HT-29 (cell line): ENCODE data around the gene SDK1. TPM values are rescaled to one million over a fixed set of nuclear protein-coding genes. Genes with fewer than 3 reads are reported as not detected.
A peak's percentile ranks its signal among the peaks of the same experiment; 100 is the strongest.

Experiments used
- DNase-seq: peaks from one replicate; pipeline ENCODE4 v3.0.0-alpha.2; 2015; ENCODE audit warnings: low spot score
- total RNA-seq: library from RNA; depleted of rRNA; stranded (reverse); fragments of >200 nt; shearing (Covaris generic); gene quantifications from 2 replicates; pipeline ENCODE4 v1.2.3, GENCODE V29; 2014

Gene SDK1
- total RNA-seq, 1 experiment from 2014 or later = not detected

DNA sequence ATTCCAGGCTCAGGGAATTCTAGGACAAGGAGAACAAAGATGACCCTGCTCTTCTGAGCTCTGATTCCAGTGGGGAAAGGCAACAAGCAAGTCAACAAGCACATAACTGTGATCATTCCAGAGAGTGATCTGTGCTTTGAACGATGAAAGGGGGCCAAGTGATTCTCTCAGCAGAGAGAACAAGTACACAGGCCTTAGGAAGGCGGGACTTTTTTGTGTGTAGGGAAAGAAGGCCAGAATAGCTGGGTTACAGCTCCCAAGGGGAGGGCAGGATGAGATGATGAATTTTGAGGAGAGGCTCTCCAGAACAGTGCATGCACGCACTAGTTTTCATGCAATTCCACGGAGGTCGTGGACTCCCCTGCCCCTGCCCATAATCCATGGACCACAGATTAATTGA lies 565.2 kb downstream of the SDK1 start:
- DNase-seq = no peak

DNA sequence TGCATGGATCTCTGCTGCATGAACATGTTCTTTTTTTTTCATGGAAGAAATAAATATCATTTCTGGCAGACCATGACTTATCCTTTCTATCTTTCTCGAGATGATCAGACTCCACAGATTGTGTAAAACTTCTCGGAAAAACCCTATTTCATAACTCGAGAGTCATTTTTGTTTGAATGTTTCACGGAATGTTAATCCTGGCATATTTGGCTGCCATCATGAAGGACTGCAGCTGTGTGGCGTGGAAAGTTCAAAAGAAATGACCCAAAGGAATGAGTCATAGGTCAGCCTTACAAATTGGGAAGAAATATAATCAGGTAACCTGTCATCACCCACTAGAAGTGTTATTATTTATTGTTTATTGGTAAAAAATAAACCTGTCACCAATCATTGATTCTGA lies 566.8 kb downstream of the SDK1 start:
- DNase-seq = no peak

DNA sequence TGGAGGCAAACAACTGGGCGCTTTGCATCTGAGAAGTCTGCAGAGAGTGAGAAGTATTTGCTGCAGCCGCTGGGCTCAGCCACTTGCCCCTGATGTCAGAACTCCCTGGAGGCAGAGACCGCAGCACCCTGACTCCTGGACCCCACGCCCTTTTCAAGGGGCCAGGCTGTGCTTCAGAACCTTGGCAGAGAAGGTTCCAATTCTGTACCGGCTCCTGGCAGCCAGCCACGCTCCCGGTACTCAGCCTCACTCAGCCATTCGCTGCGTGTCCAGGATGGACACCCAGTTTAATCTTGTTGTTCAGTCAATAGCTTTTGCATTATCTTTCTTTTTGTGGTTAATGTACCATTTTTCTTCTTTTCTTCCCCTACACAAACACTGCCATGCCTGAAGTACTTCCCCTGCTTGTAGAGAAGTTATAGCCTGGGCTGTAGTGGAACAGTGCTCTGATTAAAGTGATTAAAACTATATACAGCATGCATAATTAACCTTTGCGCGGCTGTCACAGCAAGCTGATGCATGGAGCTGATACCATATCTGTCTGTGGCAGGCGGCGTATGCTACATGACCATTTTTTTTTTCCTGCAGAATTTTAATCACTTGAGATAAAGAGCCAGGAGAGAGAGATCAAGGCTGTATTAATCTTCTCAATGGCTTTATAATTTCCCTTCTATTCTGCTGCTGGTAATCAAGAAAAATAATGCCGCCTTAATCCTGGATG lies 578.5 kb downstream of the SDK1 start:
- DNase-seq = no peak

DNA sequence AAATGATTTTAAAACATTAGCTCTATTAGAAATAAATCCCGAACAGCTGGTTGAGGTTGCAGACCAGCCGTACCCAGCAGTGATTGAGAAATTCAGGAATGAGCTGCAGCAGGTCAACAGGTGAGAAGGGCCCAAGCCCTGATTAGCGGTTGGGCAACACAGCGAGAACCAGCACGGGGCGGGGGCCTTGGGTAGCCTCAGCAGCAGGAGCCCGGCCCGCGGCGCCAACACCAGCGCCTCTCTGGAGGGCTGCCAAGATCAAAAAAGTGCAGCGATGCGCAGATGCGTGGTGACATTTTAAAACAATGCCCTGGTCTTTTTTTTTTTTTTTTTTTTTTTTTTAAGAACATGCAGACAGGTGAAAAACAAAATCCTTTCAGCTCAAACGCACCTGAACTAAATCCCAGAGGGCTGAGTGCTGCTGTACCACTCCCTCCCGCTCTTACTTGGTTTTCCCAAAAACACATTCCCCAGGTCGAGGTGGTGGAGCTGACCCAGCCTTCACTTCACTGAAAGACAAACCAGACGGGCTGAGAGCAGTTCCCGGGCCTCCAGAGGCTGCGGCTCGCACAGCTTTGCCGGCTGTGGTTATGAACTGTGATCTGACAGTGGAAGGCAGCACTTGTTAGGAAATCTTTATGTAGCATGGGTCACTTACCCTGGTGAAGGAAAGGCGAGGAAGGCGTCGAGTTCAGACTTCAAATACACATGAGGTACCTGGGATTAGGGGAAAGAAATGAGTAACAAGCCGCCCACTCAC lies 579.4 kb downstream of the SDK1 start:
- DNase-seq = no peak

DNA sequence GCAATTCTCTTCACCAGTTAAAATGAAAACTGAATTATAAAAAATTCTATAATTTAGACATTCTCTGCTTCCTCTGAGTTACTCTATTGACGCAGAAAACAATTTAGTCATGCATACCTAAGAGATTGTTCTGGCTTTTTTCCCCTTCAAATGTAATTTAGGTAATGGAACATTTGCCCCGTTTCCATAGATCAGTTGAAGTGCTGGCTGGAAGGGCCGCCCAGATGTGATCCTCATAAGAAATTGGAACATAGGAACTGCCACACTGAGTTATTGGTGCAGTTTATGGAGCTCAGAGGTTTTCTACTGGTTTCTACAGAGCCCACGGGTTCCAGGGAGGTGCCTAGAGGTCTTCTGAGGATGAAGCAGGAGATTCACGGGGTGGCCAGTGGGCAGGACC lies 581.7 kb downstream of the SDK1 start:
- no peak for DNase-seq

DNA sequence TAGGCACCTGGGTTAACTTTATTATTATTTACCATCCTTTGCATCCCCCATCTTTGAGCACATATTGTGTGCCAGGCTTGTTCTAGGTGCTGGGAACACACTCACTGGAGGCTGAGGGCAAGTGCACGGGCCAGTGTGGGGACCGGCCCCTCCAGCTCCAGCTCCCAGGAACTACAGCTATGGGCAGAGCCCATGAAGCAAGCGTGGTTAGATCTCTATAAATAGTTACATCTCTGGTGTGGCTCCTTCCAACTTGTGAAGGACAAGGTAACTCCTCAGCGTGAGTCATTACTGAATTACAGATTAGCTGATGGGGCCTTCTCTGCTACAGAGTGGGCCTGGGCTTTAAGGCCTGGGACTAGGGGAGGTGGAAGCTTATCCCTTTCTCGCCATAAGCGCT lies 583.5 kb downstream of the SDK1 start:
- no peak for DNase-seq

DNA sequence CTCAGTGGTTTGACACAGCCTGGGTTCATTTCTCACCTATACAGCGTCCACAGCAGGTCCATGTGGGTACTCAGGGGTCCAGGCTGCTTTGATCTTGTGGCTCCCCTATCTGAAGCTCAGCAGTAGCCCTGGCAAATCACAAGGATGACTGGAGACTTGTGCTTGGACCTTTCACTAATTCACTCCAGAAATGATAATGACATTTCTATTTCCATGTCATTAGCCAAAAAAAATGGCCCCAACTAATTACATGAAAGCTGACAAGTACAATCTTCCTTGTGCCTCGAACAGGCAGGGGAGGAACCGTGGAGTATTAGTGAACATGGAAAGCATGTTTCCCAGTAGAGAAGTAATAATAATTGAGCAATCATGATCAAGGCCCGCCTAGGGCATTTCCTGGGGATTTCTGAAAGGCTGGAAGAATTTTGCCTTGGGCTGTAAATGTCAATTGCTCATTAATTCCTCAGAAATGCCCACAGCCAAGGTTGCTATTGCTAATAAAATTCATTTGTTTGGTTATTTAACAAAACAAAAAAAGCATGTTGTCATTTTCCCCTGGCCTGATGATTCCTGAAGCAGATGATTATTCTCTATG lies 586.1 kb downstream of the SDK1 start:
- no peak for DNase-seq

DNA sequence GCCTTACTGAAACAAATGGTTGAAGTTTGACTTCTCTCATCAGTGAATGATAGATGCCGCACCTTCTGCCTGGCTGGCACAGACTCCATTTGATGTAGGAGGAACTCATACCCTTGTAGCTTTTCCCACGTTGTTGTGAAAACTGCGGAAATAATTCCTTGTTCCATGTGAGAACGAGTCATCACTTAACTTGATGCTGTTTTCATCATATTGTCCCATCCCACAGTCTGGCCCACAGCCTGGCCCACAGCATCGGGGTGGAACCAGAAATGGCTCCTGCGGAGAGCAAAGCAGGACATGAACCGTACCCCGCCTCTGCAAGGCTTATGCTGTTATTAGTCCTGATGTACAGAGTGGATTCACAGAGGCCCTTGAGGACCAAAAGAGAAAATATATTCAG lies 587.0 kb downstream of the SDK1 start:
- no peak for DNase-seq

DNA sequence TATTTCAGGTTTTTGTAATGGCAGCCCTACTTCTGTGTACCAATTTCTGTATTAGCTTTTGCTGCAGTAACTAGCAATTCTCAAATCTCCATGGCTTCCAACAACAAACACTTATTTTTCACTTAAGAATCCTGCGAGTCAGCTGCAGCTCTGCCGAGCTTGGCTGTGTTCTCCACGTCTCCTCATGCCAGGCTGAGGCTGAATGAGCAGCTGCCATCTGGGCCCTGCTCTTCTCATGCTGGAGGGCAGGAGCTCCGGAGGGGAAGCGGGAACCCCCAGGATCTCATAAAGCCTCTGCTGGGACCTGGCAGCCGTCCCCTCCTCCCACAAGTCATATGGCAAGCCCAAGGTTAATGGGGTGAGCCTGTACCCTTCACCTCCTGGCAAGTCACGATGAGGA lies 591.1 kb downstream of the SDK1 start:
- DNase-seq = no peak

DNA sequence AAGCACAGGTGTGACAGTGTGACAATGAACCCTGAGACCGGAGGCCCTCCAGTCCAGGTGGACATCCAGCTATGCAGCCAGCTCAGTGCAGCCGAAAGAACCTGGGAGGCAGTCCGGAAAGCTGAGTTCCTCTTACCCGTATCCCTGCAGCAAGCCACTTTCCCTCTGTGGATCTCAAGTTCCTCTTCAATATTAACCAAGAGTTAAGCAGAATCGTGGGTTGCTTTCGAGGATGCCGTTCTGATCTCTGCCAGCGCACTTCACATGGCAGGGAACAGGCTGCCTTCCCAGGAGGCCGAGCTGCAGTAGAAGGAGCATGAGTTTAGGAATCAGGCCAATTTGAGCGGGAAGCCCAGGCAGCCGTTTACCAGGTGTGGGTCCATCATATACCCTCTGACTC lies 591.6 kb downstream of the SDK1 start:
- no peak for DNase-seq

DNA sequence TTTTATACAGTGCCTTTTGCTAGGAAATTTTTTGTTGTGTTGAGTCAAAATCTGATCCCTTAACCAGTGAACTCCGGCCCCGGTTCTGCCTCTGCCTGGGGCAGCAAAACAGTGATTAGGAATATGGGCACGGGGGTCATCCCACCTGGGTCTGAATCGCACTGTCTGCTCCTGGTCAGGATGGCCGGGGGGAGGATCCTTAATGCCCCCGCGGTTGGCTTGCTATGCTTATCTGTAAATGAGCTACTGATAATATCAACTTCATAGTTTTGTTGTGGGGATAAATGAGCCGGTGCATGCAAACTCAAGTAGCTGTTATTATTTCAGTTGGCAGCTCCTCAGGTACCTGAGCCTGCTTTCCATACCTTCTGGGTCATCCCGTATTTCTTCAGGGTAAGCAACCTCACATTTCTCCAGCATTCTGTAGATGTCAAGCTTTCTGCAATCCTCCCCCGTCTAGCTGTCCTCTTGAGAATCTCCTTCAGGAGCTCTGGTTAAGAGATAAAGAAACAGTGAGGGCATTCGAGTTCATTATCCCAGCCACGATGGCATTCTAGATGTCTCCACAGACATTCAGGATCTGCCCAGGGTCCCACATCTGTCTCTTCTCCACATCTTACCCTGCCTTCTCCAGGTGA lies 592.2 kb downstream of the SDK1 start:
- no peak for DNase-seq

DNA sequence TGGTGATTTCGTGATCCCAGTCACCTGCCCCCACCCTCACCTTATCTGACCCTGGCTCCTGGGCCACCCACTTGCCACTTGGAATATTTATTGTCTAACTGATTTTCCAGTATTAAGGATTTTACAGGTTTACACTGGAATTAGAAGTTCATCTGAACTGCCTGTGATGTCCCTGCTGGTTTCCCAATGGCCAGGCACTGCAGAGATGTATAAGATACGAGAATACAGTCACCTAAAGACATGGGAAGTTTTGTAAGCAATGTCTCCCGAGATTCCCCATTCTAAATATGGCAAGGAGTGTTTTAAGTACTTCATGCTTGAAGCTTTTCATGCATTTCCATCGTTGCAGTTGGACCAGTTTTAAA lies 592.7 kb downstream of the SDK1 start:
- DNase-seq = no peak

DNA sequence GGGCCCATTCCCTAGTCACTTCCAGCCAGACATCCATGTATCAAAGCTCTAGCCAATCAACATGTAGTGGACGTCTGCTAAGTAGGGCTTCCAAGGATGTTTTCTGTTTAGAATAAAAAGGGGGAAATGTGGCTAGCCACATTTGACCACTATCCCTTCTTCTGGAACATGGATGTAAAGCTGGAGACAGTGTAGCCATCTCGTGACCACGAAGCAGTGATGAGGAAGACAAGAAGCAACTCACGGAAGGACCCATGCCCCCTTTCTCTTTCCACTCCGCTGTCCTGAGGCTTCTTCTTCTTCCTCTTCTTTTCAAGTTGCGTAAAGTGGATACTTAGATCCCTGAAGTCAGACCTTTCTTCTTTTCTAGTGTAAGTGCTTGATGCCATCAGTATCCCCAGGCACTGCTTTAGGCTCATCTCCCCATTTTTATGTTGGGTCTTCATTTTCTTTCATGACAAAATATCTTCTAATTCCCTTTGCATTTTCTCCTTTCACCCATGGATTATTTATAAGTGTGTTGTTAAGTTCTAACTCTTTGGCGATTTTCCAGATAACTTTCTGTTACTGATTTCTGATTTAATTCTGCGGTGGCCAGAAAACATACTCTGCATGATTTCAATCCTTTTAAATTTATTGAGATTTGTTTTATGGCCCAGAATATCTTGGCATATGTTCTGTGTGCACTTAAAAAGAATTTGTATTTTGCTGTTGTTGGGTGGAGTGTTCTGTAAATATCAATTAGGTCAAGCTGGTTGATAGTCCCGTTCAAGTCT lies 594.5 kb downstream of the SDK1 start:
- no peak for DNase-seq

DNA sequence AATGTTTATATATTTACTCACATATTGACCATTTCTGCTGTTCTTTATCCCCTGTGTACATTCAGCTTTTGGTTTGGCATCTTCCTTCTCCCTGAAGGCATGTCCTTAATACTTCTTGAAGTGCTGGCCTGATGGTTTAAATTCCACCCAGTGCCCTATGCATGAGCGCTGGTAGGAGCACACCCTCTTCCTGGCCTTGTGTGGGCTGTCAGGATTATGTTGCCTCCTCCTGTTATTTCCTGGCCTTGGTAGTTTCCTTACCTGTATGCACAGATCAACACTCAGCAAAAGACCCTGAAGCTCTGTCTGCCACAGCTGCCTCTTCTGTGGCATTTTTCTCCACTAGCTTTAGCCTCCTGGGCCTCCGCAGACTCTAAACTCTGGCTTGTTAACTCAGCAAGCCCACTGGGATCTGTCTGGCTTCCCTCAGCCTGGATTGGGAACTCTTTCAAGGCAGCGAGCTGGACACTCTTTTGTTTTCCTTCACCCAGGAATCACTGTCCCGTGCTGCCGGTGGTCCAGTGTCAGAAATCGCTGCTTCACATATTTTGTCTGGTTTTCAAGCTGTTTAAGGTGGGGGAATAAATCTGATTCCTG lies 595.2 kb downstream of the SDK1 start:
- DNase-seq = no peak

DNA sequence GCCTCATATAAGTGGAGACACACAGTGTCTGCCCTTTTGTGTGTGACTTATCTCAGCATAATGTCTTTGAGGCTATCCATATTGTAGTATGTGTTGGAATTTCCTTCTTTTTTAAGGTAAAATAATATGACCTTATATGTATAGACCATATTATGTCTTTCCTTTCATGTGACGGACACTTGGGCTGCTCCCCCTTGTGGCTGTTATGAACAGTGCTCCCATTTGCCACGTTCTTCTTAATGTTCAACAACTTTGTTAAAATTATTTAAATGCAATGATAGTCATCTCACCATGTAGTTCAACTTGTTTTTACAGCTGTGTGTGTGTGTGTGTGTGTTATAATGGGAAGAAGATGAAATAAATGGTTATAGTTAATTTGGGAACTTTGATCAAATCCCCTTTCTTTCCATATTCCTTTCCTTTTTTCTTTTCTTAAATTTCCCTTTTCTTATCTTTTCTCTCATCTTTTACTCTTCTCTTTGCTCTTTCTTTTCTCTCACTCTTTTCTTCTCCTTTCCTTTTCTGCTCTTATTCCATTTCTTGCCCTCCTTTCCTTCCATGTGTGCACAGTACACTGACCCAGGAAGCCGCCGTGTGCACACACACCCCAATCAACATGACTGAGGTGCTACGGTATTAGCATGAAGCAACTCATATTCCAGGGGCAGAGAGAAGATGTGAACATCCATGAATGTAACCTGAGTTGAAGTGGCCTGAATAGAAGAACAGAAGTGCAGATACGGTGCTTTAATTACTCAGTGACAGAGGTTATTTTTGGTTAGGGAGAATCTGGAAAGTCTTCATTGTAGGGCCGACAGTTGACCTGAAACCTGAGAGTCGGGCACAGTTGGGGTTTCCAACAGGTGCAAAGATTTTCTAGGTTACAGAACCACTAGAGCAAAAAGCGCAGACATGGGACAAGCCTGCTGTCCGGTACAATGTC lies 596.6 kb downstream of the SDK1 start:
- peak; percentile 59 for DNase-seq

DNA sequence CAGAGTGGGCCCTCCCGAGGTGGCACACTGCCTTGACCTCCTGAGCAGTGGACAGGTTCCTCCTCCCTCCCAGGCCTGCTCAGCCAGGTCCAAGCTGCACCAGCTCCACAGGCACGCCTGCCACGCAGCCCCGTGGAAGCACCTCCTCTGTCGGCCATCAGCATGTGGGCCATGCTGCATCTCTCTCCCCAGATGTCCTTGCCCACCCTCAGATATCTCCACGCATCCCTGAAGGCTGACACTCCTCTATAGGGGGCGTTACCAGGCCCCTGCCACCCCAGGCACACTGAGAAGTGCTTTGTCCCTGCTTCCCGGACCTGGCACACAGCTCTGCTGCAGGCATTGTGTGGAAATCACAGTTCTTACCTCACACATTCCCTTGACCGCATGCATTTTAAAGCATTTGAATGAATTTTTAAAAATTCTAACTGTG lies 598.5 kb downstream of the SDK1 start:
- DNase-seq = no peak

DNA sequence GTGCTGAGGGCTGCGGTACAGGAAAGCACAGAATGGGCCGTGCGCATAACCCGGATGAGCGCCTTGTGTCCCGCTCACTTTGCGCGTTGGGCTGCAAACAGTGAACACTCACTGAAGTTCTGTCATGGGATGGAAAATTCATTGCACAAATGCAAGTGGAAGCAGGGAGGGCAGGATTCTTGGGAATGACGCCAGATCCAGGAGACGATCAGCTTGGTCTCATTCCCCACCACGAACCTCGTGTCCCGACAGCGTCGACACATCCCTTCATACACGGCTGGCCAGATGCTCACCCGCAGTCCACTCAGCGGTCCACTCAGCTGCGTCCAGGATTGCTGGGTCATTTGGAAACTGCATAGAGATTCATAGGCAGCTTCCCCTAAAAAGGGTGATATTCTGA lies 607.1 kb downstream of the SDK1 start:
- DNase-seq = no peak

DNA sequence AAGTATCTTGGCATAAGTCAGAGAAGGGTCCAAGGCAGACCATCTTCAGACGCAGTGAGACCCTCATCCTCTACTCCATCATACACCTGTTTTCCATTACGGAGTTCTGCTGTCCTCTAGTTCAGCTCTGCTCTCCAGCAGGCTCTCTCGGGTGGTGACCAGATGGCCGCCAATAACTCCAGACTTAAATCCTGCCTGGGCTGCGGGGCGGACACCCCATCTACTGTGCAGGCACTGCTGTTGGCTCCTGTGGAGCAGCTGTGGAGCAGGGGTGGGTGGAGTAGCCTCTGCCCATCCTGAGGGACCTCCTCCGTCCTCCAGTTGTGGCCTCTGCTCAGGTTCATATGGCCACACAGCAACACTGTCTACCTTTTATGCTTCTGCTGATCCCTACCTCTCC lies 608.1 kb downstream of the SDK1 start:
- no peak for DNase-seq

DNA sequence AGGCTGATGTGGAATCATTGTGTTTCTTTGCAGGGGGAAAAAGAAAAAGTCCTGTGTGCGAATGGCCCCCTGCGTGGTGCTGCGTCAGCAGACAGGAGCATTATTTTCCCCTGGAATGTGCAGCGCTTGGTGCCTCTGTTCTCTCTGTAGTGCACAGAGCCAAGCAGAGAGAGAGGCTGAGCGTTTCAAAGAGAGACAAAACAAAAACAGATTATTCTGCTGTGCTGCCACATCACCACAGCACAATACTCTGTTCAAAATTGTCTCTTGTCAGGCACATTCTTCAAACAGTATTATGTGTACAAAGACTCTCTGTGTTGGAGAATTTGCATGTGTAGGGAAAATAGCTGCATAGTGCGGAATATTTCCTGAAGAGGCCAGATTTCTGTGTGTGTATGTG lies 609.0 kb downstream of the SDK1 start:
- no peak for DNase-seq

DNA sequence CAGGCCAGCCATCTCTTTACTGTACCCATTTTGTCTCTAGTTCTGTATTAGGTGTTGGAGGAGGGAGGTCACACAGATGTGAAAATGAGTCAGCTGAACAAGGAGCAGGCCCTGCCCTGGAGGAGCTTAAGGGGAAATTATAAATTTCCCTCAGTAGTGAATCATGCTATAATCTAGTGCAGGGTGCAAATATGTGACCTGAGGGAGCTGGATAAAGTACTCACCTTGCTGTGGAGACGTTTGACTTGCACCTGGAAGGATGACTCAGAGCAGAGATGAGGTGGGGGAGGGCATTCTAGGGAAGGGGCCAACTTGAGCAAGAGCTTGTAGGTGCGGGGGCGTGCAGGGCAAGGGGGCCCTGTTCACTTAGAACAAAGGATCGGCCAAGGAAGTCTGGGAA lies 610.6 kb downstream of the SDK1 start:
- no peak for DNase-seq
